Endothelial cell of umbilical vein (primary cell): ENCODE data around the gene PROCR. TPM values are rescaled to one million over a fixed set of nuclear protein-coding genes. Genes with fewer than 3 reads are reported as not detected.

Experiments
- BruUV-seq: library from RNA; stranded (reverse); fragments of 400-500 nt; replicated peaks from 2 replicates; lab custom pipeline; 2021; lab: Mats Ljungman, UMichigan
- CTCF ChIA-PET: fragments of 300-600, 350-600 bp; sonication (Branson Sonifier 250); formaldehyde crosslinking; loops from one replicate; lab custom pipeline; 2021; ENCODE audit warnings: antibody characterized with exemption, inconsistent platforms; lab: Charles Lee
- POLR2A ChIA-PET: fragments of 300-600, 350-600 bp; sonication (Branson Sonifier 250); formaldehyde crosslinking; loops from one replicate; lab custom pipeline; 2021; ENCODE audit warnings: antibody characterized with exemption, inconsistent platforms; lab: Charles Lee
- DNase-seq: peaks from one replicate; pipeline ENCODE4 v3.0.0-alpha.2; 2011; ENCODE audit warnings: low read depth, low spot score
- FAIRE-seq: peaks from 2 replicates; lab custom pipeline; 2011; peaks lifted over from hg19 to GRCh38; lab: Jason Lieb, UNC
- H2AFZ ChIP-seq: 2 replicates; pipeline ENCODE4 v1.6.0; 2012; ENCODE audit warnings: low read depth, low read length, control low read depth, inconsistent platforms
- H3K27ac ChIP-seq: 2 replicates; pipeline ENCODE4 v1.5.1; 2011; ENCODE audit warnings: low read depth, mild to moderate bottlenecking, control low read depth, low read length, moderate library complexity; ENCODE audit not compliant: insufficient read depth
- H3K27me3 ChIP-seq, 2 experiments: 2 replicates each; pipeline versions ENCODE4 v1.6.0 to v1.6.1; 2011; ENCODE audit warnings: low read length in 2 of 2, mixed read lengths in 1 of 2; ENCODE audit not compliant: control insufficient read depth in 2 of 2, insufficient read depth in 2 of 2
- H3K36me3 ChIP-seq, 2 experiments: 2 replicates in 1 of 2; 3 replicates in 1 of 2; pipeline ENCODE4 v1.5.1; 2011; ENCODE audit warnings: low read length in 2 of 2, mild to moderate bottlenecking in 1 of 2, moderate library complexity in 1 of 2; ENCODE audit not compliant: control insufficient read depth in 2 of 2, insufficient read depth in 2 of 2; ENCODE audit errors: extremely low read depth in 1 of 2
- H3K4me1 ChIP-seq: 3 replicates; pipeline ENCODE4 v1.5.1; 2011; ENCODE audit warnings: mild to moderate bottlenecking, low read length; ENCODE audit not compliant: control insufficient read depth, insufficient read depth; ENCODE audit errors: extremely low read depth
- H3K4me2 ChIP-seq: 2 replicates; pipeline ENCODE4 v1.6.1; 2011; ENCODE audit warnings: low read length, control low read depth, mixed read lengths; ENCODE audit not compliant: insufficient read depth
- H3K4me3 ChIP-seq, 3 experiments: fragments of 200-600 bp in 1 of 3; sonication (generic), shearing (Covaris generic) in 1 of 3; replicated peaks in 1 of 3; 2 replicates each; pipeline ENCODE4 v1.5.1; 2011 to 2016; ENCODE audit warnings: control low read depth in 3 of 3, low read length in 3 of 3, mild to moderate bottlenecking in 2 of 3, inconsistent platforms in 1 of 3, low read depth in 1 of 3, moderate library complexity in 1 of 3; ENCODE audit not compliant: insufficient read depth in 1 of 3
- H3K79me2 ChIP-seq: 2 replicates; pipeline ENCODE4 v1.6.0; 2012; ENCODE audit warnings: low read length, inconsistent platforms; ENCODE audit not compliant: control insufficient read depth, insufficient read depth
- H3K9ac ChIP-seq: replicated peaks from 2 replicates; pipeline ENCODE3; 2011; ENCODE audit warnings: low read length, control low read depth; ENCODE audit not compliant: insufficient read depth; ENCODE audit errors: extremely low read depth
- H3K9me1 ChIP-seq: replicated peaks from 3 replicates; pipeline ENCODE4 v1.6.0; 2011; ENCODE audit warnings: mild to moderate bottlenecking, low read length; ENCODE audit not compliant: control insufficient read depth, insufficient read depth; ENCODE audit errors: extremely low read depth
- H3K9me3 ChIP-seq: replicated peaks from 2 replicates; pipeline ENCODE4 v1.5.1; 2012; ENCODE audit warnings: low read length, inconsistent platforms; ENCODE audit not compliant: control insufficient read depth, insufficient read depth
- H4K20me1 ChIP-seq: replicated peaks from 2 replicates; pipeline ENCODE3; 2011; ENCODE audit warnings: mild to moderate bottlenecking, low read length; ENCODE audit not compliant: control insufficient read depth, insufficient read depth; ENCODE audit errors: extremely low read depth
- CTCF ChIP-seq, 2 donors: IDR thresholded peaks; 1 replicate in 1 of 2; 2 replicates in 1 of 2; pipeline ENCODE4 v1.5.1; 2011; ENCODE audit warnings: low read length in 2 of 2, mild to moderate bottlenecking in 2 of 2, moderate library complexity in 2 of 2, control low read depth in 1 of 2, inconsistent platforms in 1 of 2, low read depth in 1 of 2; ENCODE audit not compliant: insufficient read depth in 1 of 2; ENCODE audit errors: extremely low read depth in 1 of 2
- FOS ChIP-seq: IDR thresholded peaks from 2 replicates; pipeline ENCODE4 v1.6.1; 2011; ENCODE audit warnings: mild to moderate bottlenecking, low read length, moderate library complexity, borderline replicate concordance; ENCODE audit not compliant: insufficient read depth
- JUN ChIP-seq: IDR thresholded peaks from 2 replicates; pipeline ENCODE4 v1.6.1; 2011; ENCODE audit warnings: borderline replicate concordance, low read depth; ENCODE audit not compliant: insufficient read length, insufficient read depth
- MAX ChIP-seq: IDR thresholded peaks from 2 replicates; pipeline ENCODE4 v1.6.1; 2011; ENCODE audit not compliant: insufficient read depth, insufficient read length
- MYC ChIP-seq: IDR thresholded peaks from one replicate; pipeline ENCODE4 v1.6.1; 2011; ENCODE audit warnings: mild to moderate bottlenecking, low read depth, low read length
- POLR2A ChIP-seq: IDR thresholded peaks from 2 replicates; pipeline ENCODE4 v1.6.1; 2012; ENCODE audit warnings: low read depth, mild to moderate bottlenecking, control low read depth, low read length
- POLR2AphosphoS5 ChIP-seq: IDR thresholded peaks from 2 replicates; pipeline ENCODE4 v1.6.1; 2012; ENCODE audit warnings: low read depth, mild to moderate bottlenecking, control low read depth, low read length, moderate library complexity; ENCODE audit not compliant: insufficient read depth
- dilution Hi-C: fragments of 300-500 bp; cut with MboI; formaldehyde crosslinking; loops from one replicate; pipeline ENCODE4 v1.15.0; 2019; ENCODE audit warnings: low sequenced_read_pairs; ENCODE audit not compliant: extremely low pct_ligation_motif_present
- intact Hi-C: fragments of 100-400 bp; cut with micrococcal nuclease; formaldehyde crosslinking; loops from one replicate; pipeline ENCODE4 v1.10.0; 2022
- polyA plus RNA-seq, 4 experiments: library from polyadenylated mRNA; depleted of rRNA in 3 of 4; stranded (reverse) in 3 of 4; unstranded in 1 of 4; fragments of >200 nt; gene quantifications; 2 replicates each; pipeline versions ENCODE4 v1.2.1 to v1.2.3, GENCODE V29; 2011 to 2012; ENCODE audit warnings: missing spikeins in 1 of 4
- total RNA-seq: library from RNA; stranded (reverse); gene quantifications from 2 replicates; pipeline ENCODE4 v1.2.3, GENCODE V29; 2021

The PROCR gene
- total and polyA plus RNA-seq, 2 donors (not counting 3 experiments of a cell fraction or from before 2014, with no cell fraction given), result 251 to 376 TPM

- Histone ChIP-seq H3K27me3 (no peaks in the 10 kb centered on the region), H4K20me1 (no peaks in the 10 kb centered on the region), H2AFZ (no peak overlapping the region), H3K9me3 (no peaks in the 10 kb centered on the region), H3K79me2 (peaks cover 8% of the 10 kb centered on the region), H3K4me1 (peaks cover 24% of the 10 kb centered on the region), H3K4me3 (no peak overlapping the region), H3K36me3 (peaks cover 2 to 3% of the 10 kb centered on the region in 2 experiments), H3K27ac (no peak overlapping the region), H3K9me1 (no peaks in the 10 kb centered on the region), H3K4me2 (no peak overlapping the region), H3K9ac (no peak overlapping the region)
- no TSS peak for BruUV-seq
- TF ChIP-seq POLR2AphosphoS5 (no peak), JUN (no peak), POLR2A (no peak), MYC (no peak), MAX (no peak), FOS (no peak), CTCF (IDR thresholded peaks at IDR 0.05; ENCODE audit: extremely low read depth in 1 of 2, insufficient read depth in 1 of 2, low read depth in 1 of 2, low read length in 2 of 2) (no peak)
- intact Hi-C loops, result loop anchor here (1.0 to 2.0 kb wide), 4 partner anchors 52 to 295 kb away; partner anchors contain the start of gene TRPC4AP
- no peak for DNase-seq
- dilution Hi-C loops, result no loop called here
- ChIA-PET POLR2A (interaction anchor here (3.6 kb wide), 1 partner anchor 22 kb away, joined by 18 read pairs; no protein-coding TSS in a partner anchor), CTCF (interaction anchor here (0.5 to 8.6 kb wide), 82 partner anchors 9 to 312 kb away, joined by 3 to 294 read pairs (median 5); partner anchors contain the start of genes ACSS2, CEP250, EIF6 and GGT7)
- no peak for FAIRE-seq
Measured at GRCh38 chr20:35144694-35145093, 27.2 kb upstream of the PROCR start.
